ENCODE results near the gene HES7.
A peak's percentile ranks its signal among the peaks of the same experiment; 100 is the strongest.

HES7 gene

GRCh38 chr17:8155231-8155995 lies 31.5 kb upstream of the HES7 start:
- DNase-seq (ENCODE audit: low spot score): no peak

DNA sequence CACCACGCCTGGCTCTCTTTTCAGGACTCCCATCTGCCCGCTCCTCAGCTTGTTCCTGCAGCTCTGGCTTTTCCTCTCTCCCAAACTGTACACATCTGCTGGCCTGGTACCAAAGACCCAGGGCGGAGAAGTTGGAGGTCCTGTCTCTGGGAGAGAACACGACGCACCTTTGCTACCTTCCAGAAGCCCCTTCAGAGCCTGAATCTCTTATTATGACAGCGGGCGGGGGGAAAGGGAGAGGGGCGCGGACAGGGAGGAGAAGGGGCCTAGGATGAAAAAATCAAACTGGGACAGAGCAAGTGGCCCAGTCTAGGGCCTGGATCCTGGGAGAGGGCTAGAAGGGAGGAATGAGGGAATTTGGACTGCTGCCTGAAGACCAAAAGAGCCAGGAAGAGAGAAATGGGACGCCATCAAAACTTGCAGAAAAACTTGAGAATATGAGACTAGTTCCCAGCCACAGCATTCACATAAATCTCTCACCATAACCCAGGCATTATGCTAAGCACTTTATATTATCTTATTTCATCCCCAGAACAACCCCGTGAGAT lies 30.8 kb upstream of the HES7 start:
- no peak for DNase-seq (ENCODE audit: low spot score)

DNA sequence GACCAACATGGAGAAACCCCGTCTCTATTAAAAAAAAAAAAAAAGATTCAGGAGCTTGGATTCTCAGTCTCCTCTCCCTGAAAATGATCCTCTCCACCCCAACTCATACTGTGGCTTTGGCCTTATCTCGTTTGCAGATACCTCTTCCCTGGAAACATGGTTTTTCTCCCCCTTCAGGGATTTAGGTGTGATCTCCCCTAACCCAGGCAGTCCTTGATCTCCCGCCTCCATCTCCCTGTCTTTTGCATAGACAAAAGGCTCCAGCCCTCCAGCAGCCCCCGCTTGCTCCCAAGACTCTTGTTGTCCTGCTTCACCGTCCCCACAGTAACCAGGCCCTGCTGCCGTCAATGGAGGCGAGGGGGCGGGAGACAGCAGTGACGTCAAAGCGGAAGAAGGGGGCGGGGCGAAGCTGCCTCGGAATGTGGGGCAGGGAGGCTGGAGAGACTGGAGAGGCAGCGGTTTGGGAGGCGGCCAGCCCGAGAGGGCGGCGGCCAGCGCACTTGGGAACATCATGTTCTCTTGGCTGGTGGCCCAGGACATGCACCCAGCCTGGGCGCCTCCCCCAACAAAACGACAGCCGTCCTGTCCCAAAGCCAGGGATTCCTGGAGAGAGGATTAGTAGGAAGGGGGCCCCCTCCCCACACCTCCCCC lies 30.2 kb upstream of the HES7 start:
- peak; percentile 95 for DNase-seq (ENCODE audit: low spot score)

GRCh38 chr17:8153525-8153956 lies 29.6 kb upstream of the HES7 start:
- peak; percentile 75 for DNase-seq (ENCODE audit: low spot score)

GRCh38 chr17:8153031-8153451 lies 29.1 kb upstream of the HES7 start:
- DNase-seq (ENCODE audit: low spot score): no peak

- DNase-seq (ENCODE audit: low spot score): peak; percentile 98
These were observed 28.3 kb upstream of the HES7 start, which contains the start of gene PER1 for GRCh38 chr17:8152112-8152775. TSS of gene PER1 (minus strand) at chr17:8152404. CDS start at chr17:8150706, 1,698 bp downstream.

GRCh38 chr17:8151641-8152111 lies 27.8 kb upstream of the HES7 start:
- DNase-seq (ENCODE audit: low spot score): no peak

DNA sequence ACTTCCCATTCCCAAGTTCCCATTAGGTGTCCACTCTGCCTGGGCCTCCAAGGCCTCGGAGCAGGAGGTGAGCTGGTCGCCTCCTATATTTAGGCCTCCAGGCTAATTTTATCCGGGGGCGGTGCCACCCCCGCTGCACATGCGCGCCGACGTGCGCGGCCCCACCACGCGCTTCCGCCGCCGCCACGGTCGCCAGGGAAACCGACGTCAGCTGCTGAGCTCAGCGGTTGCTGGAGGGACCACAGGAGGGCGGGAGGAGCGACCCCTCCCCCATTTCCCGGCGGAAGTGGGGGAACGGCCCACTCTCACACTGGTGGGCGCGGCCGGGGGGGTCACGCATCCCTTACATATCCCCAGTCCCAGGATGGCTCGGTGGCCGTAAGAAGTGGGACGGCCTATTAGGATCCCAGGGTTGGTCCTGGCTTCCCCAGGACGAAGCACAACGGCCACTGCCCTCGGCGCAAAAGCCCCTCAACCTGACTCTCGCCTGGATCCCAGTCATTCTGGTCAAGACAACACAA lies 27.3 kb upstream of the HES7 start:
- peak; percentile 94 for DNase-seq (ENCODE audit: low spot score)

- DNase-seq (ENCODE audit: low spot score): no peak
These were observed 26.6 kb upstream of the HES7 start for GRCh38 chr17:8150194-8151119.

DNA sequence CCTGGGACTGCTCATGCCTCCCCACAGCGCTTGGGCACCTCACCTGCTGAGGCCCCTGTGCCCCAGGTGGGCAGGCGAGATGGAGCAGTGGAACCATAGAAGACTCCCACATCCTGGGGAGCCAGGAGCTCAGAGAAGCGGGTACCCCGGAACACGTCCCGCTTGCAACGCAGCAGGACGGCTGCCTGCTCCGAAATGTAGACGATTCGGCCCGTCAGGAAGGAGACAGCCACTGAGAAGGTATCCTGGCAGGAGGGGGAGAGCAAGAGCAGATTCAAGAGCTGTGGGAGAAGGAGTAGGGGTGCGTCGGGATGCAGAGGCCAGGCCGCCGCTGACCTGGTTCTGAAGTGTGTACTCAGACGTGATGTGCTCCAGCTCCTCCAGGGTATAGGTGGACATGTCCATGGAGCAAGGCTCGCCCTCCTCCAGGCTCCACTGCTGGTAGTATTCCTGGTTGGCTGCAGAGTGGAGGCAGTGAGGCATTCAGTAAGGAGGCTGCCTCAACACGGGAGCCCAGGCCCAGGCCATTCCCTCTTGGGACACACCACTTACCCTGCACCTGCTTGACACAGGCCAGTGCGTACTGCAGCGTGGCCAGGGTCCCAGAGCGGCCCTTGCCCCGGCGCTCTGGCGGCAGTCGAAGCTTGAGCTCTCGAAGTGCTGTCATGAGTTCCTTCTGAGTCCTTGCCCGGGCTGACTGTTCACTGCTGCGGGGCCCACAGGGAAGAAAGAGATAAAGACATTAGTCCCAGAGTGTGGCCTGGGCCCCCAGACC lies 25.7 kb upstream of the HES7 start:
- no peak for DNase-seq (ENCODE audit: low spot score)

DNA sequence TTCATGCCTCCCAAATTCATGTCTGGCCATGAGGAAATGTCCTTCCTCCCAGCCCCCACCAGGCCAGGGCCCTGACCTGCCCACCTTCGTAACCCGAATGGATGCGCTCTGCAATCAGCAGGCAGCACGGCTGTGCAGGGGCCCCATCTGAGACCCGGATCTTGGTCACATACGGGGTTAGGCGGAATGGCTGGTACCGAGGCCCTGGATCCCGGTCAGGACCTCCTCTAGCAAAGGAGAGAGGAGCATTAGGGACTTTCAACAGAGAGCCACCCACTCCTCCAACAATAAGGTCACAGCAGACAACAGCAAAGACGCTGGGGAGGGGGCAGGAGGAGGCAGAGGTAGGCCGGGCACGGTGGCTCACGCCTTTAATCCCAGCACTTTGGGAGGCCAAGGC lies 24.7 kb upstream of the HES7 start:
- no peak for DNase-seq (ENCODE audit: low spot score)

- DNase-seq (ENCODE audit: low spot score): no peak
These were observed 24.0 kb upstream of the HES7 start for GRCh38 chr17:8147805-8148404.

DNA sequence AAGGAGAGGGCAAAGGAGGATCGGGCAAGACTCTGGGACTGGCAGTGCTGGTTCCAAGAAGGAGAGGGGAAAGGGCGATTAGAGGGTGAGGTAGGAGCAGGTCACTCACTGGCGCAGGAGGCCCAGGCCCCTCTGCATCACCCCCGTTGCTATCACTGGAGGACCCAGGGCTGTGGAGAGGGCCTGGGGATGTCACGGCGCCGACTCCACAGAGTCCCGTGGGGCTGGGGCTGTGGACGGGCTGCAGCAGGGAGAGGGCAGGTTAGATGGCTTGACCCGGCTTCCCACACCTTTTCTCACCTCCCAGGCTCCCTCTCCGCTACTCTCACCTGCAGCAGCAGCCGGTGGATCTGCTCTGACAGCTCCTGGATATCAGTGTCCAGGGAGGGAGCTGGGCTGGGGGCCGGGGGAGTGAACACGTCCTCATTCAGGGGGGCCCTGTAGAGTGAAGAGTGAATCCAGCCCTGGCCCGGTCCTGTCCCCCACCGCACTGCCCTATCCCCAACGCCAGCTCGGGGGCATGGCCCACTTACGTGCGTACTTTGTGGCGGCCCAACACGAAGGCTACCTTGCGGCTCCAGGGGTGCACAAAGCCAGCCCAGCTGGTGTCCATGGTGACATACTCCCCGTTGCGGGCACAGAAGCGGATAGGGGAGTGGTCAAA lies 23.4 kb upstream of the HES7 start:
- no peak for DNase-seq (ENCODE audit: low spot score)

DNA sequence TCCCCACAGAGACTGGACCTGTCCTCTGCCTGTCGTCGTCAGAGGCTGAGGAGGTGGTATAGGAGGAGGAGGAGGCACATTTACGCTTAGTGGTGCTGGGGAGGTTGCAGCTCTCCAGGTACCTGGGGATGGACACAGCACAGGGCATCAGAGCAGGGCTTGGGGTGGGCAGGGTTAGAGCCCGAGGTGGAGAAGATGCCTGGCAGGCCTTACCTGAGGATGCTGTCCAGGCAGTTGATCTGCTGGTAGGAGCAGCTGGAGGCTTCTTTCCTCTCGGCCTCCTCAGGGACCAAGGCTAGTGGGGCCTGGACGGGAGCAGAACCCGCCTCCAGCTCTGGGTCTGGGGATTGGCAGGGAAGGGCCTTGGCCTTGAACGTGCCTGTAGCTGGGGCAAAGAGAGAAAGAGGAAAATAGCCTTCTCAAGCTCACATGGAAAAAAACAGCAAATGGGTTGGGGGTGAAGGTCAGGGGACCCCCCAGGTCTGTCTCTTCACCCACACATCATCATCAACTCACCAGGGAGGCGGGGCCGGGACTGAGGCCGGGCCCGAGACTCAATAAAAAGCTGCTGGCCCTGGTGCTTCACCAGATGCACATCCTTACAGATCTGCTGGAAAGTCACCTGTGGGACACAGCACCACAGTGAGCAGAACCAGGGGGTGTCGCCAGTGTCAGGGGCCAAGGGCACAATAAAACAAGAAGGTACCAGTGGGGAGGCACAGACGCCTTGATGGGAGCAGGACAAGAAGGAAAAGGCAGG lies 22.7 kb upstream of the HES7 start:
- DNase-seq (ENCODE audit: low spot score): no peak

DNA sequence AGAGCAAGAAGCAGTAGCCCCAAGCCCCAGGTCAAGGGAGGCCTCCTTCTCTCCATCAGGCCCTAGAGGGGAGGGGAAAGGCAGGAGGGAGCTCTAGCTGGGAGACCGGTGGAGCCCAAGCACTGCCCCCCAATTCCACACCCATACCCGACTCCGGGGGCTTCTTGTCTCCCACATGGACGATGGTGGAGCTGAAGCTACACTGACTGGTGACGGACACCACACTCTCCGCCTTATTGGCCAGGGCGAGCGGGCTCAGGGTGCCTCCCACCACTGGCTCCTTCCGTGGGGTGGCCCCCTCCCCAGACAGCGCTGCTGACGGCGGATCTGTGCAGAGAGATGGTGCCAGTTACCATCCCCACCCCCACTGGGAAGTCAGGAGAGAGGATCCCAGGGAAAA lies 21.9 kb upstream of the HES7 start:
- no peak for DNase-seq (ENCODE audit: low spot score)

DNA sequence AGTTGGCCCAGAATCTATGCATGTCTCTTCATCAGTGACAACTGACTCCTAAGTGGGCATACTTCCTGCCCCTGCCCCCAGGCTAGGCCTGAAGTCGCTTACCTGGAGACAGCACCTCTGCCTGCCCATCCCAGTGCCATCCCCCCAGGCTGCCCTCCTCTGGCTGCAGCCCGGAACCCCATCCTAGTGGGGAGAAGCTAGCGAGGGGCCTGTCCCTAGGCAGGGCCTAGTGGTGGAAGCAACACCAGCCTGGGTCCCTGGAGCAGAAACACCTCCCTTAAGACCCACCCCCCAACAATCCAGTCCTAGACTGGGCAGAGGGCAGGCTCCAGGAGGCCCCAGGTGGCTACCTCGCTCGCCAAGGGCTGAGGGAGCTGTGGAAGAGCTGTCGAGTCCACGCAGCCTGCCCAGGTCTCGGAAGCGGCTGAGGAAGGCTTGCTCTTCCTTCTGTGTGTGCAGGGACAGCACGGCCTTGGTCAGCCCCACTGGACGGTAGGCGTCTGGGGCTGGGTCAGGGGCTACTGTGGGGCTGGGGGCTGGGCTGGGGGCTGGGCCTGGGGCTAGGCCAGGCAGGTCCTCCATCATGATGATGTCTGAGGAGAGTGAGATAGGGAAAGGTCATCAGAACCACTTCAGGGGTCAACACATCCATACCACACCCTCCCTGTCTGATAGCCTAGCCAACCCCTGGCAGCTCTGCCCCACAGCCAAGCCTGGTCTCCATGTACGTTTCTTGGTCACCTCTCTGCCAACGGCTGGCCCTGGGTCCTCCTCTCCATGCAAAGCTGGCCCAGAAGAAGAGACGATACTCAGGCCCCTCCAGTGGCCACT lies 20.7 kb upstream of the HES7 start:
- no peak for DNase-seq (ENCODE audit: low spot score)

- no peak for DNase-seq (ENCODE audit: low spot score)
These were observed 19.9 kb upstream of the HES7 start for GRCh38 chr17:8143581-8144400.

Data from hepatic stellate cell (primary cell).